Right atrium auricular region (tissue), 2 donors: ENCODE results near the gene DNAJA4. TPM values are rescaled to one million over a fixed set of nuclear protein-coding genes. Genes with fewer than 3 reads are reported as not detected.

Experiments used
- DNase-seq: peaks from one replicate; pipeline ENCODE4 v3.0.0-alpha.2; 2019; ENCODE audit warnings: low spot score
- H3K27ac ChIP-seq, 2 donors: fragments of 200-600 bp; sonication (generic); 1 replicate in 1 of 2; 2 replicates in 1 of 2; pipeline ENCODE4 v1.5.1; 2016 to 2019
- H3K27me3 ChIP-seq, 2 donors: fragments of 200-600 bp; sonication (generic); one replicate each; pipeline versions ENCODE4 v1.5.1 to v1.6.0; 2017 to 2019
- H3K36me3 ChIP-seq: fragments of 200-600 bp; sonication (generic); one replicate; pipeline ENCODE4 v1.5.1; 2016
- H3K4me1 ChIP-seq, 2 donors: fragments of 200-600 bp; sonication (generic); one replicate each; pipeline versions ENCODE4 v1.5.1 to v1.6.0; 2017 to 2019
- H3K4me3 ChIP-seq, 2 donors: fragments of 200-600 bp; sonication (generic); 1 replicate in 1 of 2; 2 replicates in 1 of 2; pipeline ENCODE4 v1.5.1; 2017 to 2019; ENCODE audit warnings: mild to moderate bottlenecking in 1 of 2, moderate library complexity in 1 of 2
- H3K9me3 ChIP-seq, 2 donors: fragments of 200-600 bp; sonication (generic); one replicate each; pipeline ENCODE4 v1.5.1; 2019
- CTCF ChIP-seq, 2 donors: fragments of 200-600 bp; sonication (generic); IDR thresholded peaks; one replicate each; pipeline ENCODE4 v1.5.1; 2019; ENCODE audit warnings: antibody characterized with exemption in 2 of 2
- total RNA-seq, 2 donors: library from RNA; depleted of rRNA; stranded (reverse); fragments of >200 nt; gene quantifications; one replicate each; pipeline ENCODE4 v1.1.0, GENCODE V29; 2016

DNAJA4 gene
- total RNA-seq, 2 donors from 2014 or later: 70.0 to 78.0 TPM

DNA sequence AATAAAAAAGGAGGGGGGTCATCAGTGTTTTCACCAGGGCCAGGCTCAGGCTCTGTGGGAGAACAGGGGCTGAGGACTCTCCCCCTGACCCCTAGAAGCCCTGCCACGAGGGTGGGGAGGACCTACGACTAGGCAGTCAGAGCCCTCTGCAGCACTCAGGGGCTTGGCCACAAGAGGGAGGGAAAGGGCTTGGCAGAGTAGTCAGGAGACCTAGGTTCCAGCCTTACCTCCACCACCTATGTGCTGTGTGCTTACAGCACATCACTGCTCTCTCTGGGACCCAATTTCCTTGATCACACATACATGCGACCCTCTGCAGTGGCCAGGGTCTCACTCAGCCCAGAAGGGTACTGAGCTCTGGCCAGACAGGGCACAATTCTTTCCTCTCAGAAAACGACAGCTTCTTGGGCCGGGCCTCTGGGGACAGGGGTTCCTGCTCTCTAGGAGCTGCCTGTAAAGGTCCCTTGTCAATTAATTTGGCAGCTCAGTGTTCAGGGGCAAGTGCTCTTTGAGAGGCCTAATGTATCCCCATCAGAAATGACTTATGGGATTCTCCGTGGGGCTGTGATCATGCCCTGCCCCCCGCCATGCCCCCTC is 51.4 kb downstream of the DNAJA4 start:
- DNase-seq: no peak
- no peak overlapping the region for H3K27ac ChIP-seq
- no peaks in the 10 kb centered on the region for H3K9me3 ChIP-seq
- TF ChIP-seq CTCF (IDR thresholded peaks at IDR 0.05): no peak
- H3K36me3 ChIP-seq: no peaks in the 10 kb centered on the region
- H3K4me3 ChIP-seq: no peak overlapping the region
- H3K27me3 ChIP-seq: no peaks in the 10 kb centered on the region
- H3K4me1 ChIP-seq: no peaks in the 10 kb centered on the region

- DNase-seq: no peak
- no peak for TF ChIP-seq CTCF (IDR thresholded peaks at IDR 0.05)
- Histone ChIP-seq H3K36me3 (no peaks in the 10 kb centered on the region), H3K9me3 (no peaks in the 10 kb centered on the region), H3K4me1 (no peaks in the 10 kb centered on the region), H3K27me3 (no peaks in the 10 kb centered on the region), H3K4me3 (no peak overlapping the region), H3K27ac (no peak overlapping the region)
These were observed 52.1 kb downstream of the DNAJA4 start for GRCh38 chr15:78316283-78317083.

DNA sequence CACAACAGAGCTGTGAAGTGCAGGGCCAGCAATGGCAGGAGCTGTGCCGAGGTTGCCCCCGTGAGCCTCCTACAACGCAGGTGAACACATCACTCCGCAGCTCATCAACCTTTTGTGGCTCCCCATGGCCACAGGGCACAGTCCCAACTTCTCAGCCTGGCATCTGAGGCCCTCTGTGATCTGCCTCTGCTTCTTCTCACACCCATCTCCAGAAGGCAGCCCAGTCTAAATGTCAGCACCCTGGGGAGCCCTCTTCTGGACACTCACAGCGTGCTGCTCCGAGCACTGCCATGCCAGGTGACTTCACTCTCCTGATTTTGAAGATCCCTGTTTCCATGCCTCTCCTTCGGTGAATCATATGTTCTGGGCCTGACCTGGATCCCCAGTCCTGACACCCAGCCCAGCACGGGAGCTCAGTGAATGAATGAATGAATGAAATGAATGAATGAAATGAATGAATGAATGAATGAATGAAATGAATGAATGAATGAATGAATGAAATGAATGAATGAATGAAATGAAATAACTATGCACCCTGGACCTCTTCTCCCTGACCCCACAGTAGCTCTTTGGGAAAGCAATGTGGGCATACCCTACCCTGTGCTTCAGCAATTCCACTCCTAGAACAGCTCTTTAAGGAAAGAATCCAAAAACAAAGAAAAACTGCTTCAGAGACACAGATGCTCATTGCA is 52.9 kb downstream of the DNAJA4 start:
- Histone ChIP-seq H3K27ac (no peak overlapping the region), H3K4me1 (no peaks in the 10 kb centered on the region), H3K27me3 (no peaks in the 10 kb centered on the region), H3K4me3 (no peak overlapping the region), H3K36me3 (no peaks in the 10 kb centered on the region), H3K9me3 (no peaks in the 10 kb centered on the region)
- TF ChIP-seq CTCF (IDR thresholded peaks at IDR 0.05): peak in 1 of 2 donors; percentile 12
- DNase-seq: no peak

GRCh38 chr15:78319588-78319987 is 55.2 kb downstream of the DNAJA4 start:
- no peak for TF ChIP-seq CTCF (IDR thresholded peaks at IDR 0.05)
- no peak overlapping the region for H3K4me3 ChIP-seq
- H3K27me3 ChIP-seq: no peaks in the 10 kb centered on the region
- H3K36me3 ChIP-seq: no peaks in the 10 kb centered on the region
- no peaks in the 10 kb centered on the region for H3K4me1 ChIP-seq
- no peaks in the 10 kb centered on the region for H3K9me3 ChIP-seq
- H3K27ac ChIP-seq: no peak overlapping the region
- no peak for DNase-seq

- no peaks in the 10 kb centered on the region for H3K27me3 ChIP-seq
- TF ChIP-seq CTCF (IDR thresholded peaks at IDR 0.05): no peak
- no peaks in the 10 kb centered on the region for H3K4me1 ChIP-seq
- H3K4me3 ChIP-seq: no peak overlapping the region
- no peak overlapping the region for H3K27ac ChIP-seq
- no peak for DNase-seq
- no peaks in the 10 kb centered on the region for H3K9me3 ChIP-seq
- no peaks in the 10 kb centered on the region for H3K36me3 ChIP-seq
These were observed 55.8 kb downstream of the DNAJA4 start for GRCh38 chr15:78320183-78320582.
